Measurements from ENCODE around the gene JAK1. TPM values are rescaled to one million over a fixed set of nuclear protein-coding genes. Genes with fewer than 3 reads are reported as not detected.

Gene JAK1
- total RNA-seq, 1 experiment from 2014 or later: 27.8 TPM

DNA sequence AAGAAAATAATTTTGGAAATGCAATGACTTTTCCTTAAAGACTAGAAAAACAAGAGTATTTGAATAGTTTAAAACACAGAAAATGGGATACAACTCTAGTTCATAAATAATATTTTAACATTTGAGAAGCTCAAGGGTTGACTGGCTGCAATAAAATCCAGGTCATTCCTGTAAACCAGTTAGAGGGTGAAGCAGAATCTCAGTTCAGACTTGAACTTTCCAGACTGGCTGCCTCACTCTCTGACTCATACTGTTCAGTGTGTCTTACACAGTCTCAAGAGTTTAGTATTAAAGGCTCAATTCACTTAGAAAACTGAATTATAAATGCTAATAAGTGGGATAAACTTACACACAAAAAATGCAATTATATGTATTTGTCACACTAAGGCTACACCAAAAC, 131.6 kb downstream of the JAK1 start:
- no peak for ATAC-seq

More for the DNA sequence above, 131.6 kb downstream of the JAK1 start:
- Mint-ChIP-seq H3K4me1 (peaks cover 2% of the 10 kb centered on the region; the same call in 1 of the 2 replicates), H3K27ac (no peak overlapping the region), H3K4me3 (no peak overlapping the region), H3K36me3 (peaks cover 26% of the 10 kb centered on the region), H3K27me3 (ENCODE audit: low read depth) (no peaks in the 10 kb centered on the region), H3K9me3 (no peaks in the 10 kb centered on the region)
- TF ChIP-seq, protein P1, sequence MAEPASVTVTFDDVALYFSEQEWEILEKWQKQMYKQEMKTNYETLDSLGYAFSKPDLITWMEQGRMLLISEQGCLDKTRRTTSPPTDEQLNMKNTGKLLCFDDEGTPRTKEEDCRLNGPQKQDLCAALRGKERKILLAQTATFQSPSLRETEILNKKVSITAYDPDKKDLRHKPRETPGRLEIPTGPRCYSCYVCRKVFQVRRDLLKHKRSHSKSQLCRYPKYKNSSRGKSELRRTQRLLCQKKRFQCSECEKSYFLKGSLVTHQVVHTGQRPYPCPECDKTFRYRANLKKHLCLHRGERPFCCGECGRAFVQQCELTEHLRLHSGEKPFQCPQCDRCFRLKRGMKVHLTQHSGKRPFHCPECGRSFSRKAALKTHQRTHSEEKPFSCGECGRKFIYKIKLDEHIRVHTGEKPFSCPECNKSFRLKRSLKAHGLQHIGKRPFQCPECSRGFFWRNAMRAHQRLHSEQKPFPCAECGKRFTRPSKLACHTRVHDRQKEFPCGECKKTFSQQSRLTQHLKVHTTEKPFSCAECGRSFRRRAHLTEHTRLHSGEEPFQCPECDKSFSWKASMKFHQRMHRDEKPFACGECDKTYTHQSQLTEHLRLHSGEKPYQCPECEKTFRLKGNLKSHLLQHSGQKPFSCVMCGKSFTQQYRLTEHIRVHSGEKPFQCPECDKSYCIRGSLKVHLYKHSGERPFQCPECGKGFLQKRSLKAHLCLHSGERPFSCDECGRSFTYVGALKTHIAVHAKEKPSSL (CRISPR knock-in tag; conservative IDR thresholded peaks at IDR 0.05): no peak
- no peak for TF ChIP-seq ATF1 (CRISPR knock-in tag; IDR thresholded peaks at IDR 0.05)
- TF ChIP-seq, protein P2, sequence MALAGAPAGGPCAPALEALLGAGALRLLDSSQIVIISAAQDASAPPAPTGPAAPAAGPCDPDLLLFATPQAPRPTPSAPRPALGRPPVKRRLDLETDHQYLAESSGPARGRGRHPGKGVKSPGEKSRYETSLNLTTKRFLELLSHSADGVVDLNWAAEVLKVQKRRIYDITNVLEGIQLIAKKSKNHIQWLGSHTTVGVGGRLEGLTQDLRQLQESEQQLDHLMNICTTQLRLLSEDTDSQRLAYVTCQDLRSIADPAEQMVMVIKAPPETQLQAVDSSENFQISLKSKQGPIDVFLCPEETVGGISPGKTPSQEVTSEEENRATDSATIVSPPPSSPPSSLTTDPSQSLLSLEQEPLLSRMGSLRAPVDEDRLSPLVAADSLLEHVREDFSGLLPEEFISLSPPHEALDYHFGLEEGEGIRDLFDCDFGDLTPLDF (CRISPR knock-in tag; IDR thresholded peaks at IDR 0.05): no peak
- TF ChIP-seq, protein P3, sequence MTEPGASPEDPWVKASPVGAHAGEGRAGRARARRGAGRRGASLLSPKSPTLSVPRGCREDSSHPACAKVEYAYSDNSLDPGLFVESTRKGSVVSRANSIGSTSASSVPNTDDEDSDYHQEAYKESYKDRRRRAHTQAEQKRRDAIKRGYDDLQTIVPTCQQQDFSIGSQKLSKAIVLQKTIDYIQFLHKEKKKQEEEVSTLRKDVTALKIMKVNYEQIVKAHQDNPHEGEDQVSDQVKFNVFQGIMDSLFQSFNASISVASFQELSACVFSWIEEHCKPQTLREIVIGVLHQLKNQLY (CRISPR knock-in tag; IDR thresholded peaks at IDR 0.05): no peak
- TF ChIP-seq MXD4 (CRISPR knock-in tag; IDR thresholded peaks at IDR 0.05; ENCODE audit: borderline replicate concordance): no peak
- TF ChIP-seq, protein P4, sequence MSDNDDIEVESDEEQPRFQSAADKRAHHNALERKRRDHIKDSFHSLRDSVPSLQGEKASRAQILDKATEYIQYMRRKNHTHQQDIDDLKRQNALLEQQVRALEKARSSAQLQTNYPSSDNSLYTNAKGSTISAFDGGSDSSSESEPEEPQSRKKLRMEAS (CRISPR knock-in tag; IDR thresholded peaks at IDR 0.05): no peak
- no peak for TF ChIP-seq NFE2L1 (CRISPR knock-in tag; IDR thresholded peaks at IDR 0.05)
- TF ChIP-seq SOX15 (CRISPR knock-in tag; IDR thresholded peaks at IDR 0.05): no peak
- no peak for TF ChIP-seq CREM (CRISPR knock-in tag; IDR thresholded peaks at IDR 0.05)
- TF ChIP-seq, protein P5, sequence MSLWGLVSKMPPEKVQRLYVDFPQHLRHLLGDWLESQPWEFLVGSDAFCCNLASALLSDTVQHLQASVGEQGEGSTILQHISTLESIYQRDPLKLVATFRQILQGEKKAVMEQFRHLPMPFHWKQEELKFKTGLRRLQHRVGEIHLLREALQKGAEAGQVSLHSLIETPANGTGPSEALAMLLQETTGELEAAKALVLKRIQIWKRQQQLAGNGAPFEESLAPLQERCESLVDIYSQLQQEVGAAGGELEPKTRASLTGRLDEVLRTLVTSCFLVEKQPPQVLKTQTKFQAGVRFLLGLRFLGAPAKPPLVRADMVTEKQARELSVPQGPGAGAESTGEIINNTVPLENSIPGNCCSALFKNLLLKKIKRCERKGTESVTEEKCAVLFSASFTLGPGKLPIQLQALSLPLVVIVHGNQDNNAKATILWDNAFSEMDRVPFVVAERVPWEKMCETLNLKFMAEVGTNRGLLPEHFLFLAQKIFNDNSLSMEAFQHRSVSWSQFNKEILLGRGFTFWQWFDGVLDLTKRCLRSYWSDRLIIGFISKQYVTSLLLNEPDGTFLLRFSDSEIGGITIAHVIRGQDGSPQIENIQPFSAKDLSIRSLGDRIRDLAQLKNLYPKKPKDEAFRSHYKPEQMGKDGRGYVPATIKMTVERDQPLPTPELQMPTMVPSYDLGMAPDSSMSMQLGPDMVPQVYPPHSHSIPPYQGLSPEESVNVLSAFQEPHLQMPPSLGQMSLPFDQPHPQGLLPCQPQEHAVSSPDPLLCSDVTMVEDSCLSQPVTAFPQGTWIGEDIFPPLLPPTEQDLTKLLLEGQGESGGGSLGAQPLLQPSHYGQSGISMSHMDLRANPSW (CRISPR knock-in tag; conservative IDR thresholded peaks at IDR 0.05; ENCODE audit: low read depth): no peak
- TF ChIP-seq ESRRA (CRISPR knock-in tag; IDR thresholded peaks at IDR 0.05; ENCODE audit: borderline replicate concordance): no peak
- TF ChIP-seq, protein P6, sequence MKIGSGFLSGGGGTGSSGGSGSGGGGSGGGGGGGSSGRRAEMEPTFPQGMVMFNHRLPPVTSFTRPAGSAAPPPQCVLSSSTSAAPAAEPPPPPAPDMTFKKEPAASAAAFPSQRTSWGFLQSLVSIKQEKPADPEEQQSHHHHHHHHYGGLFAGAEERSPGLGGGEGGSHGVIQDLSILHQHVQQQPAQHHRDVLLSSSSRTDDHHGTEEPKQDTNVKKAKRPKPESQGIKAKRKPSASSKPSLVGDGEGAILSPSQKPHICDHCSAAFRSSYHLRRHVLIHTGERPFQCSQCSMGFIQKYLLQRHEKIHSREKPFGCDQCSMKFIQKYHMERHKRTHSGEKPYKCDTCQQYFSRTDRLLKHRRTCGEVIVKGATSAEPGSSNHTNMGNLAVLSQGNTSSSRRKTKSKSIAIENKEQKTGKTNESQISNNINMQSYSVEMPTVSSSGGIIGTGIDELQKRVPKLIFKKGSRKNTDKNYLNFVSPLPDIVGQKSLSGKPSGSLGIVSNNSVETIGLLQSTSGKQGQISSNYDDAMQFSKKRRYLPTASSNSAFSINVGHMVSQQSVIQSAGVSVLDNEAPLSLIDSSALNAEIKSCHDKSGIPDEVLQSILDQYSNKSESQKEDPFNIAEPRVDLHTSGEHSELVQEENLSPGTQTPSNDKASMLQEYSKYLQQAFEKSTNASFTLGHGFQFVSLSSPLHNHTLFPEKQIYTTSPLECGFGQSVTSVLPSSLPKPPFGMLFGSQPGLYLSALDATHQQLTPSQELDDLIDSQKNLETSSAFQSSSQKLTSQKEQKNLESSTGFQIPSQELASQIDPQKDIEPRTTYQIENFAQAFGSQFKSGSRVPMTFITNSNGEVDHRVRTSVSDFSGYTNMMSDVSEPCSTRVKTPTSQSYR (CRISPR knock-in tag; IDR thresholded peaks at IDR 0.05): no peak
- TF ChIP-seq, protein P7, sequence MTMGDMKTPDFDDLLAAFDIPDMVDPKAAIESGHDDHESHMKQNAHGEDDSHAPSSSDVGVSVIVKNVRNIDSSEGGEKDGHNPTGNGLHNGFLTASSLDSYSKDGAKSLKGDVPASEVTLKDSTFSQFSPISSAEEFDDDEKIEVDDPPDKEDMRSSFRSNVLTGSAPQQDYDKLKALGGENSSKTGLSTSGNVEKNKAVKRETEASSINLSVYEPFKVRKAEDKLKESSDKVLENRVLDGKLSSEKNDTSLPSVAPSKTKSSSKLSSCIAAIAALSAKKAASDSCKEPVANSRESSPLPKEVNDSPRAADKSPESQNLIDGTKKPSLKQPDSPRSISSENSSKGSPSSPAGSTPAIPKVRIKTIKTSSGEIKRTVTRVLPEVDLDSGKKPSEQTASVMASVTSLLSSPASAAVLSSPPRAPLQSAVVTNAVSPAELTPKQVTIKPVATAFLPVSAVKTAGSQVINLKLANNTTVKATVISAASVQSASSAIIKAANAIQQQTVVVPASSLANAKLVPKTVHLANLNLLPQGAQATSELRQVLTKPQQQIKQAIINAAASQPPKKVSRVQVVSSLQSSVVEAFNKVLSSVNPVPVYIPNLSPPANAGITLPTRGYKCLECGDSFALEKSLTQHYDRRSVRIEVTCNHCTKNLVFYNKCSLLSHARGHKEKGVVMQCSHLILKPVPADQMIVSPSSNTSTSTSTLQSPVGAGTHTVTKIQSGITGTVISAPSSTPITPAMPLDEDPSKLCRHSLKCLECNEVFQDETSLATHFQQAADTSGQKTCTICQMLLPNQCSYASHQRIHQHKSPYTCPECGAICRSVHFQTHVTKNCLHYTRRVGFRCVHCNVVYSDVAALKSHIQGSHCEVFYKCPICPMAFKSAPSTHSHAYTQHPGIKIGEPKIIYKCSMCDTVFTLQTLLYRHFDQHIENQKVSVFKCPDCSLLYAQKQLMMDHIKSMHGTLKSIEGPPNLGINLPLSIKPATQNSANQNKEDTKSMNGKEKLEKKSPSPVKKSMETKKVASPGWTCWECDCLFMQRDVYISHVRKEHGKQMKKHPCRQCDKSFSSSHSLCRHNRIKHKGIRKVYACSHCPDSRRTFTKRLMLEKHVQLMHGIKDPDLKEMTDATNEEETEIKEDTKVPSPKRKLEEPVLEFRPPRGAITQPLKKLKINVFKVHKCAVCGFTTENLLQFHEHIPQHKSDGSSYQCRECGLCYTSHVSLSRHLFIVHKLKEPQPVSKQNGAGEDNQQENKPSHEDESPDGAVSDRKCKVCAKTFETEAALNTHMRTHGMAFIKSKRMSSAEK (CRISPR knock-in tag; IDR thresholded peaks at IDR 0.05; ENCODE audit: borderline replicate concordance): no peak
- no peak for TF ChIP-seq FOXJ3 (CRISPR knock-in tag; IDR thresholded peaks at IDR 0.05; ENCODE audit: borderline replicate concordance)
- no peak for TF ChIP-seq JAZF1 (CRISPR knock-in tag; IDR thresholded peaks at IDR 0.05)
- no peak for TF ChIP-seq ZNF423 (CRISPR knock-in tag; IDR thresholded peaks at IDR 0.05)
- TF ChIP-seq MYBL2 (CRISPR knock-in tag; IDR thresholded peaks at IDR 0.05): no peak
- TF ChIP-seq CBFB (CRISPR knock-in tag; IDR thresholded peaks at IDR 0.05; ENCODE audit: low read depth): no peak
- ChIA-PET CTCF (no interaction called here), POLR2A (no interaction called here)
- DNase-seq (ENCODE audit: low spot score): no peak

Data from WTC11 (cell line).